ENCODE measurements around the gene COL5A3. TPM values are rescaled to one million over a fixed set of nuclear protein-coding genes. Genes with fewer than 3 reads are reported as not detected.

COL5A3 gene
- 3.5 to 5.4 TPM (median 3.6 TPM) in 5 replicates for total RNA-seq (2022; extraction: Qiagen RNA extraction; ENCODE audit: low read depth)

DNA sequence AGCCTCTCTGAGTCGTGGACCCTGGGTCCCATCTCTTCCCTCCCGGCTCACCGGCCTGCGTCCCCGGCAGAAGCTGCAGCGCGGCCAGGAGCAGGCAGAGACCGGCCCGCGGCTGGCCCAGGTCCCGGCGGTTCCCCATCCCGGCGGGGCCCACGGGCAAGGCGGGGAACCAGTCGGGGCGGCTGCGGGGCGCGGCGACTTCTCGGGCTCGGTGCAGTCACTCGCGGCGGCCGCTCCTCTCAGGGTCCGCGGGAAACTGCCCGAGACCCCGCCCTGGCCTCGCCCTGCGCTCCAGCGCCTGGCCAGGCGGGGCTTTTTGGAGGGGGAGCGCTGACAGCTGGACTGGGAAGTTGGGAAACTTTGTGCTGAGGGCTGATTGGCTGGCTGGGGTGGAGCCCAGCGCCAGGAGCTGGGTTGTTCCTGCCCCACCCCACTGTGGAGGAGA, at the start of gene COL5A3:
TSS of gene COL5A3 (minus strand) at position 258 of the 445 bp plus-strand sequence. CDS start at position 139, 119 bp downstream.

DNA sequence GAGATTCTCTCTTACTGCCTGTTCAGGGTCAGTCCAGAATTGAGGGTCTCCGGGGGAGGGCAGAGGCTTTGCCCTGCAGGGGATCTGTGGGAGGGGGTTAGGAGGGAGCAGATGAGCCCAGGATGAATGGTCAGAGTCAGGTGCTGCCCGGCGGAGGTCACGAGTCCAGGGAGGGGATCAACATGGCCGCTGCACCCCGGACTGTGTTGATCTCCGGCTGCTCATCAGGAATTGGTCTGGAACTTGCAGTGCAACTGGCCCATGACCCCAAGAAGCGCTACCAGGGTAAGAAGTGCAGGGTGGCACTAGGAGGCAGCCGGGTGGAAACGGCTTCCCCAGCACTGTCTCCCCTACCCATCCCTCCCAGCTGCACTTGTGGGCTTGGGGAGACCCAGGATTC, 3.0 kb upstream of the COL5A3 start, which contains the start of gene RDH8:
TSS of gene RDH8 (plus strand) at position 168 of the 400 bp plus-strand sequence. CDS start at position 183, 15 bp downstream.

DNA sequence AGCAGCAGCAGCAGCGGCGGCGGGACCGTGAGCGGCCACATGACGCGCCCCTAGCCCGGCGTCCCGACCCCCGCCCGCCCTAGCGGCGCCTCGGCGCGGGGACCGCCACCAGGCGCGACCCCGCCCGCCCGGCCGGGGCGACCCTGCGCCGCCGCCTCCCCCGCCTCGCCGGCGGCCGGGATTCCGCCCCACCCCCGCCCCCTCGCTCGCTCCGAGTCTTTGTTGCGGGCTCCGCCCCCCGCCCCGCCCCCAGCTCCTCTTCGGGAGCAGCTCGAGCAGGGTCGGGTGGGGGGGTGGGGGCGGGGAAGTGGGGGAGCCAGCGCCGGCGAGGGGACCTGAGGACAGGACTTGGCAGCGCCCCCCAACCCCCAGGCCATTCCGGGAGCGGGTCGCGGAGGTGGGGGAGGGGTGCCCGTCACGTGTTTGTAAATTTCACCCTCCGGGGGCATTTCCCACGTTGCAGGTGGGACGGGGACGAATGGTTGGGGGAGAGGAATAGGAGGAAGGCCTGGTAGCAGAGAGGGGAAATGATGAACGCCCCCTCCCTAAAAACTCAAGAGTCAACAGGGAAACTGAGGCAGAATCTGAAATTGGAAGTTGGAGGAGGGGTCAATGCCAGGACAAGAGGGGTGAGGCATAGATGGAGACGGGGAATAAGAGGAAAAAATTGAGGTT, 73.8 kb downstream of the COL5A3 start, which contains the start of gene OLFM2:
TSS of gene OLFM2 (minus strand) at position 190 of the 675 bp plus-strand sequence. CDS start at position 41, 149 bp downstream.

Other genes with a start within 250 kb of the COL5A3 start
- gene ZNF846, start 241.8 kb downstream of the COL5A3 start, total RNA-seq (2022; extraction: Qiagen RNA extraction; ENCODE audit: low read depth) = 0.61 to 1.7 TPM (median 1.2 TPM) in 5 replicates
- gene FBXL12, start 191.4 kb downstream of the COL5A3 start, total RNA-seq (2022; extraction: Qiagen RNA extraction; ENCODE audit: low read depth) = 11.0 to 14.4 TPM (median 13.1 TPM) in 5 replicates
- gene UBL5, start 182.6 kb downstream of the COL5A3 start, total RNA-seq (2022; extraction: Qiagen RNA extraction; ENCODE audit: low read depth) = 394 to 462 TPM (median 426 TPM) in 5 replicates
- 52.9 to 77.8 TPM (median 76.3 TPM) in 5 replicates for gene PIN1, start 175.2 kb downstream of the COL5A3 start, total RNA-seq (2022; extraction: Qiagen RNA extraction; ENCODE audit: low read depth)
- 9.2 to 12.4 TPM (median 11.5 TPM) in 5 replicates for gene OLFM2, start 74.0 kb downstream of the COL5A3 start, total RNA-seq (2022; extraction: Qiagen RNA extraction; ENCODE audit: low read depth)
- gene RDH8, start 3.0 kb upstream of the COL5A3 start, total RNA-seq (2022; extraction: Qiagen RNA extraction; ENCODE audit: low read depth) = 0.26 to 0.75 TPM (median 0.53 TPM) in 5 replicates
- 6.0 to 9.3 TPM (median 8.2 TPM) in 5 replicates for gene SHFL, start 75.8 kb upstream of the COL5A3 start, total RNA-seq (2022; extraction: Qiagen RNA extraction; ENCODE audit: low read depth)
- gene ANGPTL6, start 92.2 kb upstream of the COL5A3 start, total RNA-seq (2022; extraction: Qiagen RNA extraction; ENCODE audit: low read depth) = 0.05 to 0.14 TPM (median 0.12 TPM) in 3 of 5 replicates, not detected in the others
- gene PPAN, start 95.9 kb upstream of the COL5A3 start, total RNA-seq (2022; extraction: Qiagen RNA extraction; ENCODE audit: low read depth) = 39.6 to 57.2 TPM (median 57.1 TPM) in 5 replicates
- 5.8 to 13.1 TPM (median 7.6 TPM) in 5 replicates for gene P2RY11, start 101.2 kb upstream of the COL5A3 start, total RNA-seq (2022; extraction: Qiagen RNA extraction; ENCODE audit: low read depth)
- 161 to 180 TPM (median 166 TPM) in 5 replicates for gene EIF3G, start 109.4 kb upstream of the COL5A3 start, total RNA-seq (2022; extraction: Qiagen RNA extraction; ENCODE audit: low read depth)
- gene DNMT1, start 184.4 kb upstream of the COL5A3 start, total RNA-seq (2022; extraction: Qiagen RNA extraction; ENCODE audit: low read depth) = 51.3 to 66.7 TPM (median 64.7 TPM) in 5 replicates
- 0.96 to 1.2 TPM (median 1.2 TPM) in 5 replicates for gene S1PR2, start 220.8 kb upstream of the COL5A3 start, total RNA-seq (2022; extraction: Qiagen RNA extraction; ENCODE audit: low read depth)
- gene MRPL4, start 241.7 kb upstream of the COL5A3 start, total RNA-seq (2022; extraction: Qiagen RNA extraction; ENCODE audit: low read depth) = 59.0 to 78.7 TPM (median 77.4 TPM) in 5 replicates